HG02678 (cell line): ENCODE results near the gene PLPPR1.

Source experiments
- ATAC-seq: cut with Tn5 transposase; IDR thresholded peaks from one replicate; pipeline ENCODE4 v1.9.1; 2021; ENCODE audit warnings: mild to moderate bottlenecking, moderate library complexity; ENCODE audit not compliant: unreplicated experiment

PLPPR1 gene

GRCh38 chr9:101200852-101201251, 172.3 kb downstream of the PLPPR1 start:
- no peak for ATAC-seq

- no peak for ATAC-seq
These were observed 173.1 kb downstream of the PLPPR1 start for GRCh38 chr9:101201630-101202029.

GRCh38 chr9:101209670-101210069, 181.1 kb downstream of the PLPPR1 start:
- no peak for ATAC-seq

GRCh38 chr9:101212661-101213060, 184.1 kb downstream of the PLPPR1 start:
- no peak for ATAC-seq

GRCh38 chr9:101219030-101219429, 190.5 kb downstream of the PLPPR1 start:
- no peak for ATAC-seq

GRCh38 chr9:101220341-101220740, 191.8 kb downstream of the PLPPR1 start:
- no peak for ATAC-seq

- ATAC-seq, result no peak
These were observed 196.7 kb downstream of the PLPPR1 start for GRCh38 chr9:101225271-101225670.

- no peak for ATAC-seq
These were observed 197.6 kb downstream of the PLPPR1 start for GRCh38 chr9:101226161-101226560.

- no peak for ATAC-seq
These were observed 198.3 kb downstream of the PLPPR1 start for GRCh38 chr9:101226803-101227202.

- no peak for ATAC-seq
These were observed 201.1 kb downstream of the PLPPR1 start for GRCh38 chr9:101229606-101230005.

GRCh38 chr9:101232405-101232977, 204.0 kb downstream of the PLPPR1 start:
- ATAC-seq, result no peak

GRCh38 chr9:101235105-101235866, 206.8 kb downstream of the PLPPR1 start:
- no peak for ATAC-seq

- ATAC-seq, result no peak
These were observed 214.1 kb downstream of the PLPPR1 start for GRCh38 chr9:101242651-101243050.

GRCh38 chr9:101246691-101247090, 218.2 kb downstream of the PLPPR1 start:
- ATAC-seq, result no peak

GRCh38 chr9:101247297-101247696, 218.8 kb downstream of the PLPPR1 start:
- ATAC-seq, result no peak

- no peak for ATAC-seq
These were observed 226.4 kb downstream of the PLPPR1 start for GRCh38 chr9:101254733-101255433.

- no peak for ATAC-seq
These were observed 236.2 kb downstream of the PLPPR1 start for GRCh38 chr9:101264727-101265126.

- no peak for ATAC-seq
These were observed 236.7 kb downstream of the PLPPR1 start for GRCh38 chr9:101265261-101265660.

GRCh38 chr9:101268426-101268825, 239.9 kb downstream of the PLPPR1 start:
- no peak for ATAC-seq

GRCh38 chr9:101269591-101270283, 241.2 kb downstream of the PLPPR1 start:
- no peak for ATAC-seq

- ATAC-seq, result no peak
These were observed 241.8 kb downstream of the PLPPR1 start for GRCh38 chr9:101270302-101270701.
